ENCODE results near the gene FBXL17. TPM values are rescaled to one million over a fixed set of nuclear protein-coding genes. Genes with fewer than 3 reads are reported as not detected.

The FBXL17 gene
- total and polyA plus RNA-seq, 2 donors, result 12.3 to 13.5 TPM

DNA sequence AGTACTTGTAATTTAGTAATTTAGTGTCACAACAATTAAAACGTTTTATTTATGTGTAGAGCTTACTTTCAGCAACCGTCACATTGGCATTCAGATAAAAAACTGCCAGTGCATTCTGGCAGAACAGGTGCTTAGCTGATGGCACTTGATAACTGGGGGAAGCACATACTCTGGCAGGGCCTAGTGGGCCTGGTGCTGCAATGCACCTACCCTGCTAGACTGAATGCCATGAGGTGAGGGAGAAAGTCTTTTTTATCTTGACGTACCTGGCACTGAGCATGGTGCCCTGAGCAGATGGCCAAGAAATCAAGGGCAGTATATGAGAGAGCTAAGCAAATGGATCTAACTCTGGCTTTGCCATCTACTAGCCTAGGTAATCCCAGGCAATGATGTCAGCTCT lies 430.6 kb downstream of the FBXL17 start:
- H3K9me3 ChIP-seq (ENCODE audit: control insufficient read depth in 2 of 2, insufficient read depth in 1 of 2, low read length in 1 of 2), result no peaks in the 10 kb centered on the region
- H3K27ac ChIP-seq (ENCODE audit: low read depth in 1 of 2, low read length in 1 of 2), result peak overlapping the region; percentile 46 to 86
- H3K4me3 ChIP-seq (ENCODE audit: low read length in 2 of 2), result no peak overlapping the region
- 27% methylated on average over 3 of the region's 3 CpGs for WGBS
- DNase-seq (ENCODE audit: low read depth in 6 of 9, low spot score in 9 of 9), result peak; percentile 16 to 82 (median 52)
- H3K4me1 ChIP-seq (ENCODE audit: control insufficient read depth in 2 of 2, insufficient read depth in 2 of 2, low read length in 2 of 2), result peaks cover 9 to 21% of the 10 kb centered on the region in 2 donors
- H3K27me3 ChIP-seq (ENCODE audit: control insufficient read depth in 2 of 2, insufficient read depth in 1 of 2, low read length in 1 of 2), result no peaks in the 10 kb centered on the region
- H3K36me3 ChIP-seq (ENCODE audit: control insufficient read depth in 2 of 2, insufficient read depth in 2 of 2, low read length in 1 of 2), result no peaks in the 10 kb centered on the region

DNA sequence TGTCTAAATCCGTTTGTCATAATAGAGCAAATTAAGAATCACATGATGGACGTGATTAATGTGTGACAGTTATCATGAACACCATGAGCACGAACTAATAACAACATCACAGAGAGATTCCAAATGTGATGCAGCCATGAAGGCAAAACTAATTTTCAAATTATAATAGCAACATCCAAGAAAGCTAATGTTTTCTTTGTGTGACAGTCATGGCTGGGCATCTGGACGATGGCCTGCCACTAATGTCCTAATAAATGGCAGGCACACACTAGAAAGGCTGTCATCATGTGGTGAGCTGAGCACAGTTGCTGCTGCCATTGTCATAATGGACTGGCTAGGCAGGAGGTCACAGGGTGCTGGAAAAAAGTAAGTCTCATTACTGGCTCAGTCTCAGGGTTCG lies 431.1 kb downstream of the FBXL17 start:
- Histone ChIP-seq H3K9me3 (ENCODE audit: control insufficient read depth in 2 of 2, insufficient read depth in 1 of 2, low read length in 1 of 2) (no peaks in the 10 kb centered on the region), H3K36me3 (ENCODE audit: control insufficient read depth in 2 of 2, insufficient read depth in 2 of 2, low read length in 1 of 2) (no peaks in the 10 kb centered on the region), H3K27ac (ENCODE audit: low read depth in 1 of 2, low read length in 1 of 2) (peak overlapping the region; percentile 32 to 86), H3K4me1 (ENCODE audit: control insufficient read depth in 2 of 2, insufficient read depth in 2 of 2, low read length in 2 of 2) (peaks cover 9 to 21% of the 10 kb centered on the region in 2 donors), H3K4me3 (ENCODE audit: low read length in 2 of 2) (no peak overlapping the region), H3K27me3 (ENCODE audit: control insufficient read depth in 2 of 2, insufficient read depth in 1 of 2, low read length in 1 of 2) (no peaks in the 10 kb centered on the region)
- 98% methylated on average over 5 of the region's 5 CpGs for WGBS
- no peak for DNase-seq (ENCODE audit: low read depth in 6 of 9, low spot score in 9 of 9)

DNA sequence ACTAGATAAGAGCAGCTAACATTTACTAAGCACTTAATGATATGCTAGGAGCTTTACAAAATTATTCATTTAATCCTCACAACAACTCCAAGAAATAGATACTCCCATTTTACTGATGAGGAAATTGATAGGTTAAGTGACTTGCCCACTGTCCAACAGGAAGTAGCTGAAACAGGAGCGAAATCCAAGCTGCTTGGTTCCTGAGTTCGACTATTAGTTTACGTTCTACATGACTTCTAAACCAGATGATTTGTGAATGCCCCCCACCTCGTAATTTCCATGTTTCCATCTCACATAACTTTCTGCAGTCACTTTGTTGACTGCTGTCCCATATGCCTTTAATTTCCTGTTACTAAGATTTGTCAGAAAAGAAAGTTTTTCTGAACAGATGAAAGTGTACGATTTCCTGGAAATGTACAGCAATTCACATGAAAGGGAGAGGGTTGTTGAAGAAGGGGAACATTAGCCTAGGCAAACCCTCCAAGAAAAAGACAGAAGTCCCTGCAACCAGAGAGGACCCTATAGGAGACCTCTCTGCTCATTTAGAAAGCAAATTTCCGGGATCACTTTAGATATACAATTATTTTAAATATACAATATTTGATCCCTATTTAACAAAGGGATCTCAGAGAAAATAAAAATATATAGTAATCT lies 432.1 kb downstream of the FBXL17 start:
- 81% methylated on average over 6 of the region's 6 CpGs for WGBS
- H3K27ac ChIP-seq (ENCODE audit: low read depth in 1 of 2, low read length in 1 of 2), result peak overlapping the region in 1 of 2 donors; percentile 8
- H3K4me1 ChIP-seq (ENCODE audit: control insufficient read depth in 2 of 2, insufficient read depth in 2 of 2, low read length in 2 of 2), result peaks cover 9 to 21% of the 10 kb centered on the region in 2 donors
- DNase-seq (ENCODE audit: low read depth in 6 of 9, low spot score in 9 of 9), result peak in 2 of 9 donors; percentile 13 to 43
- no peaks in the 10 kb centered on the region for H3K27me3 ChIP-seq (ENCODE audit: control insufficient read depth in 2 of 2, insufficient read depth in 1 of 2, low read length in 1 of 2)
- no peak overlapping the region for H3K4me3 ChIP-seq (ENCODE audit: low read length in 2 of 2)
- no peaks in the 10 kb centered on the region for H3K9me3 ChIP-seq (ENCODE audit: control insufficient read depth in 2 of 2, insufficient read depth in 1 of 2, low read length in 1 of 2)
- H3K36me3 ChIP-seq (ENCODE audit: control insufficient read depth in 2 of 2, insufficient read depth in 2 of 2, low read length in 1 of 2), result no peaks in the 10 kb centered on the region

DNA sequence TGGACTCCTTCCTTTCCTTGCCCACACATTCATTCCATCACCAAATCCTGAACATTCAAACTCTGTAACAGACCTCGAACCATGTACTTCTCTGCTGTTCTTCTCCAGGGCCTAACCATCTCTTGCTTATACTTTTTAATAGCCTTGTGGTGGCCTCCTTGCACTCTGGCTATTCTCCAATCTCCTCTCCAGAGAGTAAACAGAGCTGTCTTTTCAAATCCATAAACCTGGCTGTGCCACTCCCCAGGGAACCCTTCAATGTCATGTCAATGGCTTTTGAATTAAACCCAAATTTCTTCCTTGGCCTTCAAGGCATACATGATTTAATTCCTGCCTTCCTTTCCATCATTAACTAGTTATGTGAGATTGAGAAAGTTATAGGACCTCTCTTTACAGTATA lies 433.5 kb downstream of the FBXL17 start:
- DNase-seq (ENCODE audit: low read depth in 6 of 9, low spot score in 9 of 9), result no peak
- WGBS, result 100% methylated on average over 1 of the region's 1 CpG
- Histone ChIP-seq H3K36me3 (ENCODE audit: control insufficient read depth in 2 of 2, insufficient read depth in 2 of 2, low read length in 1 of 2) (no peaks in the 10 kb centered on the region), H3K4me1 (ENCODE audit: control insufficient read depth in 2 of 2, insufficient read depth in 2 of 2, low read length in 2 of 2) (peaks cover 9 to 21% of the 10 kb centered on the region in 2 donors), H3K27ac (ENCODE audit: low read depth in 1 of 2, low read length in 1 of 2) (no peak overlapping the region), H3K9me3 (ENCODE audit: control insufficient read depth in 2 of 2, insufficient read depth in 1 of 2, low read length in 1 of 2) (no peaks in the 10 kb centered on the region), H3K4me3 (ENCODE audit: low read length in 2 of 2) (no peak overlapping the region), H3K27me3 (ENCODE audit: control insufficient read depth in 2 of 2, insufficient read depth in 1 of 2, low read length in 1 of 2) (no peaks in the 10 kb centered on the region)

DNA sequence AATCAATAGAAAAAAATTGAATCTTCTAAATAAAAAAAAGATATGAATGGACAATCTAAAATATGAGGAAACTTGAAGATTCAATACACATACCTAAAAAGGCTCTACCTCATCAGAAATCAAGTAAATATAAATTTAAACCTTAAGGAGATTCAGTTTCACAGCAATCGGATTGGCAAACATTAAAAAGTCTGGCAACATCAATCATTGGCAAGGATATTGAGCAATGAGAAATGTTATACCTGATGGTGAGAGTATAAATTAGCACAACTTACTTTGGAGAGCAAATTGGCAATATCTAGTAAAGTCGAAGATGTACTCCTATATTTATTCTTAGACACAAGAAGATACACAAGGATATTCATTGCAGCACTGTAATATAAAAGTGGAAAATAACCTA lies 436.8 kb downstream of the FBXL17 start:
- Histone ChIP-seq H3K4me1 (ENCODE audit: control insufficient read depth in 2 of 2, insufficient read depth in 2 of 2, low read length in 2 of 2) (peaks cover 0 to 8% of the 10 kb centered on the region in 2 donors), H3K27ac (ENCODE audit: low read depth in 1 of 2, low read length in 1 of 2) (no peak overlapping the region), H3K27me3 (ENCODE audit: control insufficient read depth in 2 of 2, insufficient read depth in 1 of 2, low read length in 1 of 2) (no peaks in the 10 kb centered on the region), H3K36me3 (ENCODE audit: control insufficient read depth in 2 of 2, insufficient read depth in 2 of 2, low read length in 1 of 2) (no peaks in the 10 kb centered on the region), H3K9me3 (ENCODE audit: control insufficient read depth in 2 of 2, insufficient read depth in 1 of 2, low read length in 1 of 2) (no peaks in the 10 kb centered on the region), H3K4me3 (ENCODE audit: low read length in 2 of 2) (no peak overlapping the region)
- 96% methylated on average over 2 of the region's 2 CpGs for WGBS
- DNase-seq (ENCODE audit: low read depth in 6 of 9, low spot score in 9 of 9), result no peak

DNA sequence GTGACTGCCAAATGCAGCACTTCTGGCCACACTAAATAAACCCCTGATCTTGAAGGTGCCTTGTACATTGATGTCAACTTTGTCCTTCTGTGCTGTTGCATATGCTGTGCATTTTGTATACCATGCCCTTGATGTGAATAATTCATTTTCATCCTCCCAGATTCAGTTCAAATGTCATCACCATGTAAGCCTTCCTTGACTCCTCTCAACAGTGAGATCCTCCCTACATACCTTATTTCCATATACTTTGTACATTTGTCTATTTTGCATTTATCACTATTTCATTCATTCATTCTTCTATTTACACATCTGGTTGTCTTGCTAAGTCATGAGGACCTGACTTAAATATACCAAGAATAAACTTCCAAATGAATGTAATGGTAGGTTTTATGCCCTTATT lies 438.0 kb downstream of the FBXL17 start:
- Histone ChIP-seq H3K36me3 (ENCODE audit: control insufficient read depth in 2 of 2, insufficient read depth in 2 of 2, low read length in 1 of 2) (no peaks in the 10 kb centered on the region), H3K27me3 (ENCODE audit: control insufficient read depth in 2 of 2, insufficient read depth in 1 of 2, low read length in 1 of 2) (no peaks in the 10 kb centered on the region), H3K9me3 (ENCODE audit: control insufficient read depth in 2 of 2, insufficient read depth in 1 of 2, low read length in 1 of 2) (no peaks in the 10 kb centered on the region), H3K27ac (ENCODE audit: low read depth in 1 of 2, low read length in 1 of 2) (no peak overlapping the region), H3K4me3 (ENCODE audit: low read length in 2 of 2) (no peak overlapping the region), H3K4me1 (ENCODE audit: control insufficient read depth in 2 of 2, insufficient read depth in 2 of 2, low read length in 2 of 2) (no peaks in the 10 kb centered on the region)
- no peak for DNase-seq (ENCODE audit: low read depth in 6 of 9, low spot score in 9 of 9)

DNA sequence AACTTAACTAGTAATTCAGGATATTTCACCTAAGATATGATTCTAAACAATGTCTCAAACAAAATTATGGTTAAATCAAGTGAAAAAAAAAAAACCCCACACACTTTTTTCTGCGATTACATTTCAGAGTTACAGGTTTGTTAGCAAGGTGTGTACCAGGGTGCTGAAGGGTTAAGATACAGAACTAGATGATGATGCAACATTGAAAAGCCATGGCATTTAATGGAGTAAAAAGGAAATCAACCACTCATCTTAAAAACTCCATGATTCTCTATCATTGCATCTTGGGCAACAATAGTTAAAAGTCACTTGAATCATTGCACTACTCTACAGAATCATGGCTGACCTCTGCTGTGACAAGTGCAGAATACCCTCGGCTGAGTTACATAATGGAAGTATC lies 440.9 kb downstream of the FBXL17 start:
- Histone ChIP-seq H3K36me3 (ENCODE audit: control insufficient read depth in 2 of 2, insufficient read depth in 2 of 2, low read length in 1 of 2) (no peaks in the 10 kb centered on the region), H3K4me3 (ENCODE audit: low read length in 2 of 2) (no peak overlapping the region), H3K27me3 (ENCODE audit: control insufficient read depth in 2 of 2, insufficient read depth in 1 of 2, low read length in 1 of 2) (no peaks in the 10 kb centered on the region), H3K4me1 (ENCODE audit: control insufficient read depth in 2 of 2, insufficient read depth in 2 of 2, low read length in 2 of 2) (no peaks in the 10 kb centered on the region), H3K27ac (ENCODE audit: low read depth in 1 of 2, low read length in 1 of 2) (no peak overlapping the region), H3K9me3 (ENCODE audit: control insufficient read depth in 2 of 2, insufficient read depth in 1 of 2, low read length in 1 of 2) (no peaks in the 10 kb centered on the region)
- no peak for DNase-seq (ENCODE audit: low read depth in 6 of 9, low spot score in 9 of 9)
- WGBS, result 98% methylated on average over 2 of the region's 2 CpGs

DNA sequence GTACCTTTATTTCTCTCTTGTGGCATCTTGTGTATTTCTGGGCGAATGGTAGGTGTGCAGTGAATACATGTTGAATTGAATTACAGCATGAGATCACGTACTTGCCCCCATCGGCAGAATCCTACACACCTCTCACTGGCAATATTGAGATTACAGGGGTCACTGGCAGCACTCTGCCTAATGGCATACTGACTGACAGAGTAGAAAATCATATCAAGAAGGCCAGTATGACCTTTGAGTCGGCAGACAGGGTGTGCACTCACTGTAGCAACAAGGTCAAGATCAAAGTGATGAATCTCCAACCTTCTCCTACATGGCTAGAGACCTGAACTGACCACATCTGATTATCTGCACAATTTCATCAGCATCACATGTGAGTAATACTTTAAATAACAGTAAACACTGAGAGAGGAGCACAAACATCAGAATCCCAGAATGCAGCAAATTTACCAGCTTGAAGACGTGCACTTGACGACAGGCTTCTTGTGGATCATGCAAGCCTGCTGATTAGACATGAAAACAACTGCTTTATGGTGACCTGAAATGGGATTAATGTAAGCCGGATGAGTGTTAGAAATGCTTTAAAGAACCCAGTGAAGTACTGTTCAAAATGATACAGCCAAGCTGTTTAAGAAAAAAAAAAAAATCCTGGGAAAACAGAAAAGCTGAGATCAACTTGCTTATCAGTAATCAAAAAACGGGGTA lies 444.1 kb downstream of the FBXL17 start:
- DNase-seq (ENCODE audit: low read depth in 6 of 9, low spot score in 9 of 9), result no peak
- H3K4me3 ChIP-seq (ENCODE audit: low read length in 2 of 2), result no peak overlapping the region
- no peaks in the 10 kb centered on the region for H3K9me3 ChIP-seq (ENCODE audit: control insufficient read depth in 2 of 2, insufficient read depth in 1 of 2, low read length in 1 of 2)
- no peaks in the 10 kb centered on the region for H3K4me1 ChIP-seq (ENCODE audit: control insufficient read depth in 2 of 2, insufficient read depth in 2 of 2, low read length in 2 of 2)
- no peaks in the 10 kb centered on the region for H3K27me3 ChIP-seq (ENCODE audit: control insufficient read depth in 2 of 2, insufficient read depth in 1 of 2, low read length in 1 of 2)
- H3K36me3 ChIP-seq (ENCODE audit: control insufficient read depth in 2 of 2, insufficient read depth in 2 of 2, low read length in 1 of 2), result no peaks in the 10 kb centered on the region
- WGBS, result 96% methylated on average over 8 of the region's 8 CpGs
- no peak overlapping the region for H3K27ac ChIP-seq (ENCODE audit: low read depth in 1 of 2, low read length in 1 of 2)

DNA sequence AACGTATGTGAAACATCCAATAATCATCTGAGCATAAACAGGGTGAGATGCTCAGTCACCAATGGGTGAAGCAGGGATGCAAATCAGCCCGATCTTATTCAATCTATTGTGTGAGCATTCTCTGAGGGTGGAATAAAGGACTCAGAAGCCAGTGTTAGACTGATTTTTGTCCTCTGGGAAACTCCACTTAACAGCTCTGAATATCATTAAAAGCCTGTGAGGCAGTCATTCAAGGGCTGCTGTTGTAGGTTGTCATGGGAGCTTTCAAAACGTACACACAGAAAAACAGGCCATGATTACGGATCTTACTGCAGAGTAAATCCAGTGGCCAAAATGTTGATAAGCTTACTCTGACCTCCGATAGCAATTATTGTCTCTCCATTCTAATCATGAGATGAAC lies 444.7 kb downstream of the FBXL17 start:
- no peaks in the 10 kb centered on the region for H3K4me1 ChIP-seq (ENCODE audit: control insufficient read depth in 2 of 2, insufficient read depth in 2 of 2, low read length in 2 of 2)
- H3K4me3 ChIP-seq (ENCODE audit: low read length in 2 of 2), result no peak overlapping the region
- H3K27ac ChIP-seq (ENCODE audit: low read depth in 1 of 2, low read length in 1 of 2), result no peak overlapping the region
- no peaks in the 10 kb centered on the region for H3K36me3 ChIP-seq (ENCODE audit: control insufficient read depth in 2 of 2, insufficient read depth in 2 of 2, low read length in 1 of 2)
- H3K9me3 ChIP-seq (ENCODE audit: control insufficient read depth in 2 of 2, insufficient read depth in 1 of 2, low read length in 1 of 2), result no peaks in the 10 kb centered on the region
- no peaks in the 10 kb centered on the region for H3K27me3 ChIP-seq (ENCODE audit: control insufficient read depth in 2 of 2, insufficient read depth in 1 of 2, low read length in 1 of 2)
- no peak for DNase-seq (ENCODE audit: low read depth in 6 of 9, low spot score in 9 of 9)
- WGBS, result 97% methylated on average over 5 of the region's 5 CpGs
